Measurements from ENCODE around the gene KHDC1L. TPM values are rescaled to one million over a fixed set of nuclear protein-coding genes. Genes with fewer than 3 reads are reported as not detected.

Gene KHDC1L
- total and polyA plus RNA-seq, 4 donors = not detected

DNA sequence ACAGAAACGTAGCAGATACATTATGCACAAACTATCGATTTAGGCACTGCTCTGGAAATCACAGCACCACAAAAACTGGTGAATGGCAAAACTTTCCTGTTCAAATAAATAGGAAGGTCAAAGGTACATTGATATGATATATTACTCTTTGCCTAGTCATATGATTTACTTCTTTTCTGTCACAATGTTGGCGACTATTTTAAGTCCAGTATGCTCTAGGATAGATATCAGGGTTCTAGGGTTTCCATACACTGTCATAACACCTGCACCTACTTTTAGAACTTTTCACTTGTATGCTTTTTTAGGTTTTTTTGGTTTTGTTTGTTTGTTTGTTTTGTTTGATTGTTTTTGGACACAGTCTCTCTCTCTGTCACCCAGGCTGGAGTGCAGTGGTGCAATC lies 25.0 kb downstream of the KHDC1L start:
- no peak overlapping the region for H3K27ac ChIP-seq (ENCODE audit: low read depth in 1 of 2, low read length in 2 of 2)
- TF ChIP-seq HNF4G (IDR thresholded peaks at IDR 0.05) (no peak), RAD21 (IDR thresholded peaks at IDR 0.05) (no peak), EGR1 (IDR thresholded peaks at IDR 0.05; ENCODE audit: low read depth in 2 of 2) (no peak), YY1 (IDR thresholded peaks at IDR 0.05) (no peak), JUND (IDR thresholded peaks at IDR 0.05) (no peak), TAF1 (conservative IDR thresholded peaks at IDR 0.05) (no peak), GABPA (IDR thresholded peaks at IDR 0.05 in 1 of 2, conservative IDR thresholded peaks at IDR 0.05 in 1 of 2) (no peak)
- TF ChIP-seq, protein P1, sequence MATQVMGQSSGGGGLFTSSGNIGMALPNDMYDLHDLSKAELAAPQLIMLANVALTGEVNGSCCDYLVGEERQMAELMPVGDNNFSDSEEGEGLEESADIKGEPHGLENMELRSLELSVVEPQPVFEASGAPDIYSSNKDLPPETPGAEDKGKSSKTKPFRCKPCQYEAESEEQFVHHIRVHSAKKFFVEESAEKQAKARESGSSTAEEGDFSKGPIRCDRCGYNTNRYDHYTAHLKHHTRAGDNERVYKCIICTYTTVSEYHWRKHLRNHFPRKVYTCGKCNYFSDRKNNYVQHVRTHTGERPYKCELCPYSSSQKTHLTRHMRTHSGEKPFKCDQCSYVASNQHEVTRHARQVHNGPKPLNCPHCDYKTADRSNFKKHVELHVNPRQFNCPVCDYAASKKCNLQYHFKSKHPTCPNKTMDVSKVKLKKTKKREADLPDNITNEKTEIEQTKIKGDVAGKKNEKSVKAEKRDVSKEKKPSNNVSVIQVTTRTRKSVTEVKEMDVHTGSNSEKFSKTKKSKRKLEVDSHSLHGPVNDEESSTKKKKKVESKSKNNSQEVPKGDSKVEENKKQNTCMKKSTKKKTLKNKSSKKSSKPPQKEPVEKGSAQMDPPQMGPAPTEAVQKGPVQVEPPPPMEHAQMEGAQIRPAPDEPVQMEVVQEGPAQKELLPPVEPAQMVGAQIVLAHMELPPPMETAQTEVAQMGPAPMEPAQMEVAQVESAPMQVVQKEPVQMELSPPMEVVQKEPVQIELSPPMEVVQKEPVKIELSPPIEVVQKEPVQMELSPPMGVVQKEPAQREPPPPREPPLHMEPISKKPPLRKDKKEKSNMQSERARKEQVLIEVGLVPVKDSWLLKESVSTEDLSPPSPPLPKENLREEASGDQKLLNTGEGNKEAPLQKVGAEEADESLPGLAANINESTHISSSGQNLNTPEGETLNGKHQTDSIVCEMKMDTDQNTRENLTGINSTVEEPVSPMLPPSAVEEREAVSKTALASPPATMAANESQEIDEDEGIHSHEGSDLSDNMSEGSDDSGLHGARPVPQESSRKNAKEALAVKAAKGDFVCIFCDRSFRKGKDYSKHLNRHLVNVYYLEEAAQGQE (IDR thresholded peaks at IDR 0.05) = no peak
- TF ChIP-seq, protein P2, sequence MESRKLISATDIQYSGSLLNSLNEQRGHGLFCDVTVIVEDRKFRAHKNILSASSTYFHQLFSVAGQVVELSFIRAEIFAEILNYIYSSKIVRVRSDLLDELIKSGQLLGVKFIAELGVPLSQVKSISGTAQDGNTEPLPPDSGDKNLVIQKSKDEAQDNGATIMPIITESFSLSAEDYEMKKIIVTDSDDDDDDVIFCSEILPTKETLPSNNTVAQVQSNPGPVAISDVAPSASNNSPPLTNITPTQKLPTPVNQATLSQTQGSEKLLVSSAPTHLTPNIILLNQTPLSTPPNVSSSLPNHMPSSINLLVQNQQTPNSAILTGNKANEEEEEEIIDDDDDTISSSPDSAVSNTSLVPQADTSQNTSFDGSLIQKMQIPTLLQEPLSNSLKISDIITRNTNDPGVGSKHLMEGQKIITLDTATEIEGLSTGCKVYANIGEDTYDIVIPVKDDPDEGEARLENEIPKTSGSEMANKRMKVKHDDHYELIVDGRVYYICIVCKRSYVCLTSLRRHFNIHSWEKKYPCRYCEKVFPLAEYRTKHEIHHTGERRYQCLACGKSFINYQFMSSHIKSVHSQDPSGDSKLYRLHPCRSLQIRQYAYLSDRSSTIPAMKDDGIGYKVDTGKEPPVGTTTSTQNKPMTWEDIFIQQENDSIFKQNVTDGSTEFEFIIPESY (IDR thresholded peaks at IDR 0.05) = no peak
- TF ChIP-seq, protein P3, sequence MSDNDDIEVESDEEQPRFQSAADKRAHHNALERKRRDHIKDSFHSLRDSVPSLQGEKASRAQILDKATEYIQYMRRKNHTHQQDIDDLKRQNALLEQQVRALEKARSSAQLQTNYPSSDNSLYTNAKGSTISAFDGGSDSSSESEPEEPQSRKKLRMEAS (IDR thresholded peaks at IDR 0.05) = no peak
- TF ChIP-seq, protein P4, sequence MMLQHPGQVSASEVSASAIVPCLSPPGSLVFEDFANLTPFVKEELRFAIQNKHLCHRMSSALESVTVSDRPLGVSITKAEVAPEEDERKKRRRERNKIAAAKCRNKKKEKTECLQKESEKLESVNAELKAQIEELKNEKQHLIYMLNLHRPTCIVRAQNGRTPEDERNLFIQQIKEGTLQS (IDR thresholded peaks at IDR 0.05) = no peak
- H3K36me3 ChIP-seq (ENCODE audit: control insufficient read depth in 4 of 4, insufficient read depth in 3 of 4, low read depth in 1 of 4, low read length in 3 of 4) = no peaks in the 10 kb centered on the region
- H3K4me1 ChIP-seq (ENCODE audit: control insufficient read depth in 4 of 4, insufficient read depth in 4 of 4, low read length in 3 of 4) = no peaks in the 10 kb centered on the region
- H3K9ac ChIP-seq (ENCODE audit: low read depth in 1 of 2, low read length in 2 of 2) = no peak overlapping the region
- WGBS = 83% methylated on average over 3 of the region's 3 CpGs
- H3K4me3 ChIP-seq (ENCODE audit: low read depth in 1 of 3, low read length in 3 of 3) = no peak overlapping the region
- H3K27me3 ChIP-seq (ENCODE audit: control insufficient read depth in 4 of 4, insufficient read depth in 4 of 4, low read length in 3 of 4) = no peaks in the 10 kb centered on the region
- no peak for DNase-seq (ENCODE audit: low spot score)
- H3K9me3 ChIP-seq (ENCODE audit: control insufficient read depth in 4 of 4, low read length in 3 of 4) = no peaks in the 10 kb centered on the region

DNA sequence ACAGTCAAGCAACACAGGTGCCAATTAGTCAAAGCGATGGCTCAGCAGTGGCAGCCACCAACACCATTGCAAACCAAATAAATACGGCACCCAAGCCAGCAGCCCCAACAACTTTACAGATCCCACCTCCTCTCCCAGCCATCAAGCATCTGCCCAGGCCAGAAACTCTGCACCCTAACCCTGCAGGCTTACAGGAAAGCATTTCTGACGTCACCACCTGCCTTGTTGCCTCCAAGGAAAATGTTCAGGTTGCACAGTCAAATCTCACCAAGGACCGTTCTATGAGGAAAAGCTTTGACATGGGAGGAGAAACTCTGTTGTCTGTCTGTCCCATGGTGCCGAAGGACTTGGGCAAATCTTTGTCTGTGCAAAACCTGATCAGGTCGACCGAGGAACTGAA lies 30.6 kb downstream of the KHDC1L start:
- Histone ChIP-seq H3K4me1 (ENCODE audit: control insufficient read depth in 4 of 4, insufficient read depth in 4 of 4, low read length in 3 of 4) (no peaks in the 10 kb centered on the region), H3K27me3 (ENCODE audit: control insufficient read depth in 4 of 4, insufficient read depth in 4 of 4, low read length in 3 of 4) (no peaks in the 10 kb centered on the region), H3K27ac (ENCODE audit: low read depth in 1 of 2, low read length in 2 of 2) (no peak overlapping the region), H3K36me3 (ENCODE audit: control insufficient read depth in 4 of 4, insufficient read depth in 3 of 4, low read depth in 1 of 4, low read length in 3 of 4) (no peaks in the 10 kb centered on the region), H3K9me3 (ENCODE audit: control insufficient read depth in 4 of 4, low read length in 3 of 4) (no peaks in the 10 kb centered on the region), H3K4me3 (ENCODE audit: low read depth in 1 of 3, low read length in 3 of 3) (no peak overlapping the region), H3K9ac (ENCODE audit: low read depth in 1 of 2, low read length in 2 of 2) (no peak overlapping the region)
- 87% methylated on average over 7 of the region's 7 CpGs for WGBS
- no peak for DNase-seq (ENCODE audit: low spot score)
- no peak for TF ChIP-seq YY1 (IDR thresholded peaks at IDR 0.05)
- TF ChIP-seq FOXA1 (IDR thresholded peaks at IDR 0.05) = no peak
- TF ChIP-seq HNF4A (conservative IDR thresholded peaks at IDR 0.05) = no peak
- TF ChIP-seq JUND (IDR thresholded peaks at IDR 0.05) = no peak
- no peak for TF ChIP-seq EGR1 (IDR thresholded peaks at IDR 0.05; ENCODE audit: low read depth in 2 of 2)
- TF ChIP-seq, protein P5, sequence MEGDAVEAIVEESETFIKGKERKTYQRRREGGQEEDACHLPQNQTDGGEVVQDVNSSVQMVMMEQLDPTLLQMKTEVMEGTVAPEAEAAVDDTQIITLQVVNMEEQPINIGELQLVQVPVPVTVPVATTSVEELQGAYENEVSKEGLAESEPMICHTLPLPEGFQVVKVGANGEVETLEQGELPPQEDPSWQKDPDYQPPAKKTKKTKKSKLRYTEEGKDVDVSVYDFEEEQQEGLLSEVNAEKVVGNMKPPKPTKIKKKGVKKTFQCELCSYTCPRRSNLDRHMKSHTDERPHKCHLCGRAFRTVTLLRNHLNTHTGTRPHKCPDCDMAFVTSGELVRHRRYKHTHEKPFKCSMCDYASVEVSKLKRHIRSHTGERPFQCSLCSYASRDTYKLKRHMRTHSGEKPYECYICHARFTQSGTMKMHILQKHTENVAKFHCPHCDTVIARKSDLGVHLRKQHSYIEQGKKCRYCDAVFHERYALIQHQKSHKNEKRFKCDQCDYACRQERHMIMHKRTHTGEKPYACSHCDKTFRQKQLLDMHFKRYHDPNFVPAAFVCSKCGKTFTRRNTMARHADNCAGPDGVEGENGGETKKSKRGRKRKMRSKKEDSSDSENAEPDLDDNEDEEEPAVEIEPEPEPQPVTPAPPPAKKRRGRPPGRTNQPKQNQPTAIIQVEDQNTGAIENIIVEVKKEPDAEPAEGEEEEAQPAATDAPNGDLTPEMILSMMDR (IDR thresholded peaks at IDR 0.05; ENCODE audit: low read depth, low read length, missing input control) = no peak
- TF ChIP-seq, protein P2 (IDR thresholded peaks at IDR 0.05) = no peak
- TF ChIP-seq, protein P1 (IDR thresholded peaks at IDR 0.05) = no peak
- TF ChIP-seq TAF1 (conservative IDR thresholded peaks at IDR 0.05) = no peak
- no peak for TF ChIP-seq FOXA2 (IDR thresholded peaks at IDR 0.05)
- TF ChIP-seq, protein P3 (IDR thresholded peaks at IDR 0.05) = no peak
- no peak for TF ChIP-seq RXRA (IDR thresholded peaks at IDR 0.05)
- TF ChIP-seq RAD21 (IDR thresholded peaks at IDR 0.05) = no peak
- no peak for TF ChIP-seq NR2F2 (IDR thresholded peaks at IDR 0.05)
- TF ChIP-seq SP1 (IDR thresholded peaks at IDR 0.05) = no peak

Data from liver (tissue), 9 donors.